IMR-90 (cell line): ENCODE results near the gene ADAP1.

Source experiments
- CEBPB ChIP-seq: IDR thresholded peaks from 2 replicates; pipeline ENCODE4 v1.6.1; 2012; ENCODE audit warnings: low read depth, low read length, improper control_type of control experiment
- FOS ChIP-seq: fragments of 150-350 bp; IDR thresholded peaks from 2 replicates; pipeline ENCODE4 v1.6.1; 2016; ENCODE audit warnings: low read depth, low read length
- MXI1 ChIP-seq: IDR thresholded peaks from 2 replicates; pipeline ENCODE4 v1.6.1; 2012; ENCODE audit warnings: low read depth, mild to moderate bottlenecking, low read length, moderate library complexity, borderline replicate concordance
- POLR2A ChIP-seq: IDR thresholded peaks from 2 replicates; pipeline ENCODE4 v1.6.1; 2012; ENCODE audit warnings: mild to moderate bottlenecking, low read depth, low read length
- RFX5 ChIP-seq: IDR thresholded peaks from 2 replicates; pipeline ENCODE4 v1.8.0; 2012; ENCODE audit warnings: low read depth, mild to moderate bottlenecking, low read length, moderate library complexity
- TF ChIP-seq, protein P1 (sequence below): conservative IDR thresholded peaks from 2 replicates; pipeline ENCODE4 v1.5.1; 2012; ENCODE audit warnings: mild to moderate bottlenecking, low read depth, low read length, improper control_type of control experiment
- TF ChIP-seq, protein P2 (sequence below): fragments of 150-350 bp; IDR thresholded peaks from 2 replicates; pipeline ENCODE4 v1.6.1; 2016; ENCODE audit warnings: low read depth, mild to moderate bottlenecking, low read length, moderate library complexity, borderline replicate concordance

- TF ChIP-seq MXI1 (no peak), POLR2A (no peak), RFX5 (no peak), FOS (no peak), CEBPB (no peak)
- TF ChIP-seq, protein P1, sequence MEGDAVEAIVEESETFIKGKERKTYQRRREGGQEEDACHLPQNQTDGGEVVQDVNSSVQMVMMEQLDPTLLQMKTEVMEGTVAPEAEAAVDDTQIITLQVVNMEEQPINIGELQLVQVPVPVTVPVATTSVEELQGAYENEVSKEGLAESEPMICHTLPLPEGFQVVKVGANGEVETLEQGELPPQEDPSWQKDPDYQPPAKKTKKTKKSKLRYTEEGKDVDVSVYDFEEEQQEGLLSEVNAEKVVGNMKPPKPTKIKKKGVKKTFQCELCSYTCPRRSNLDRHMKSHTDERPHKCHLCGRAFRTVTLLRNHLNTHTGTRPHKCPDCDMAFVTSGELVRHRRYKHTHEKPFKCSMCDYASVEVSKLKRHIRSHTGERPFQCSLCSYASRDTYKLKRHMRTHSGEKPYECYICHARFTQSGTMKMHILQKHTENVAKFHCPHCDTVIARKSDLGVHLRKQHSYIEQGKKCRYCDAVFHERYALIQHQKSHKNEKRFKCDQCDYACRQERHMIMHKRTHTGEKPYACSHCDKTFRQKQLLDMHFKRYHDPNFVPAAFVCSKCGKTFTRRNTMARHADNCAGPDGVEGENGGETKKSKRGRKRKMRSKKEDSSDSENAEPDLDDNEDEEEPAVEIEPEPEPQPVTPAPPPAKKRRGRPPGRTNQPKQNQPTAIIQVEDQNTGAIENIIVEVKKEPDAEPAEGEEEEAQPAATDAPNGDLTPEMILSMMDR = no peak
- TF ChIP-seq, protein P2, sequence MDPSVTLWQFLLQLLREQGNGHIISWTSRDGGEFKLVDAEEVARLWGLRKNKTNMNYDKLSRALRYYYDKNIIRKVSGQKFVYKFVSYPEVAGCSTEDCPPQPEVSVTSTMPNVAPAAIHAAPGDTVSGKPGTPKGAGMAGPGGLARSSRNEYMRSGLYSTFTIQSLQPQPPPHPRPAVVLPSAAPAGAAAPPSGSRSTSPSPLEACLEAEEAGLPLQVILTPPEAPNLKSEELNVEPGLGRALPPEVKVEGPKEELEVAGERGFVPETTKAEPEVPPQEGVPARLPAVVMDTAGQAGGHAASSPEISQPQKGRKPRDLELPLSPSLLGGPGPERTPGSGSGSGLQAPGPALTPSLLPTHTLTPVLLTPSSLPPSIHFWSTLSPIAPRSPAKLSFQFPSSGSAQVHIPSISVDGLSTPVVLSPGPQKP = no peak
These were observed 5.2 kb downstream of the ADAP1 start for GRCh38 chr7:949021-949934.
